ENCODE results near the gene MCM10. TPM values are rescaled to one million over a fixed set of nuclear protein-coding genes. Genes with fewer than 3 reads are reported as not detected.

The MCM10 gene
- total RNA-seq, 2 donors from 2014 or later: 0.27 TPM; not detected in 1

DNA sequence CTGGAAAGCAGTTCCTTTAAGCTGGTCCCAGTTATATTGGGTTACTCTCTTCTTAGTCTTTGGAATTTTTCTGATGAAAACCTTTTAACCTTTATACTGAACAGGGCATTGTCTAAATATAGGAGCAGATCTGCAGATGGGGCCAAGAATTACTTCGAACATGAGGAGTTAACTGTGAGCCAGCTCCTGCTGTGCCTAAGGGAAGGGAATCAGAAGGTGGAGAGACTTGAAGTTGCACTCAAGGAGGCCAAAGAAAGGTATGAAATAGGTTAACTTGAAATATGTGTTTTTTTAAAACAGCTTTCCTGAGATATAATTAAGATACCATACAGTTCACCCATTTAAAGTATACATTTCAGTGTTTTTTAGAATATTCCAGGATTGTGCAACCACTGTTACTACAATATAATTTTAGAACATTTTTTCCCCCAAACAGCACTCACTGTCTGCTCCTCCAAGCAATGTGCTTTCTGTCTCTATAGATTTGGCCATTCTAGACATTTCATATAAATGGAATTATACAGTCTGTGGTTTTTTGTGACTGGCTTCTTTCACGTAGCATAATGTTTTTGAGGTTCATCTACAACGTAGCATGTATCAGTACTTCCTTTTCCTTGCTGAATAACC lies 42.5 kb upstream of the MCM10 start:
- TF ChIP-seq, protein P1, sequence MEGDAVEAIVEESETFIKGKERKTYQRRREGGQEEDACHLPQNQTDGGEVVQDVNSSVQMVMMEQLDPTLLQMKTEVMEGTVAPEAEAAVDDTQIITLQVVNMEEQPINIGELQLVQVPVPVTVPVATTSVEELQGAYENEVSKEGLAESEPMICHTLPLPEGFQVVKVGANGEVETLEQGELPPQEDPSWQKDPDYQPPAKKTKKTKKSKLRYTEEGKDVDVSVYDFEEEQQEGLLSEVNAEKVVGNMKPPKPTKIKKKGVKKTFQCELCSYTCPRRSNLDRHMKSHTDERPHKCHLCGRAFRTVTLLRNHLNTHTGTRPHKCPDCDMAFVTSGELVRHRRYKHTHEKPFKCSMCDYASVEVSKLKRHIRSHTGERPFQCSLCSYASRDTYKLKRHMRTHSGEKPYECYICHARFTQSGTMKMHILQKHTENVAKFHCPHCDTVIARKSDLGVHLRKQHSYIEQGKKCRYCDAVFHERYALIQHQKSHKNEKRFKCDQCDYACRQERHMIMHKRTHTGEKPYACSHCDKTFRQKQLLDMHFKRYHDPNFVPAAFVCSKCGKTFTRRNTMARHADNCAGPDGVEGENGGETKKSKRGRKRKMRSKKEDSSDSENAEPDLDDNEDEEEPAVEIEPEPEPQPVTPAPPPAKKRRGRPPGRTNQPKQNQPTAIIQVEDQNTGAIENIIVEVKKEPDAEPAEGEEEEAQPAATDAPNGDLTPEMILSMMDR (IDR thresholded peaks at IDR 0.05): no peak
- ATAC-seq (ENCODE audit: insufficient number of reproducible peaks, low FRiP score, low read depth): no peak
- no peak overlapping the region for H3K27ac ChIP-seq

DNA sequence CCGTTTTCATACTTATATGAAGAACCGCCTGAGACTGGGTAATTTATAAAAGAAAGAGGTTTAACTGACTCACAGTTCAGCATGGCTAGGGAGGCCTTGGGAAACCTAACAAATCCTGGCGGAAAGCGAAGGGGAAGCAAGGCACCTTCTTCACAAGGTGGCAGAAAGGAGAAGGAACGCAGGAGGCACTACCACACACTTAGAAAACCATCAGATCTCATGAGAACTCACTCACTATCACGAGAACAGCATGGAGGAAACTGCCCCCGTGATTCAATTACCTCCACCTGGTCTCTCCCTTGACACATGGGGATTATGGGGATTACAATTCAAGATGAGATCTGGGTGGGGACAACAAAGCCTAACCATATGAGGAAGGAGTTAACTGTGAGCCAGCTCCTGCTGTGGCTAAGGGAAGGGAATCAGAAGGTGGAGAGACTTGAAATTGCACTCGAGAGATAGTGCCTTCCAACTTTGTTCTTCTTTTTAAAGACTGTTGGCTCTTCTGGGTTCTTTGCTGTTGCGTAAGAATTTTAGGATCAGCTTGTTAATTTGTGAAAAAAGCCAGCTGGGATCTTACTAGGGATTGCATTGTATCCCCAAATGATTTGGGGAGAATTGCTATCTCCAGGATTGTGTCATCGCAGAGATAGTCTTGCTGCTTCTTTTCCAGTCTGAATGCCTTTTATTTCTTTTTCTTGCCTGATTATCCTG lies 40.4 kb upstream of the MCM10 start:
- Histone ChIP-seq H3K9me3 (no peaks in the 10 kb centered on the region), H3K27me3 (replicated peaks; ENCODE audit: insufficient read depth) (no peaks in the 10 kb centered on the region), H3K4me3 (no peak overlapping the region), H3K36me3 (peaks cover 59% of the 10 kb centered on the region), H3K27ac (no peak overlapping the region), H3K4me1 (ENCODE audit: control insufficient read depth in 1 of 2, low read depth in 2 of 2) (peaks cover 0 to 3% of the 10 kb centered on the region in 2 donors)
- TF ChIP-seq, protein P1 (IDR thresholded peaks at IDR 0.05): no peak
- ATAC-seq (ENCODE audit: insufficient number of reproducible peaks, low FRiP score, low read depth): no peak
- no peak for DNase-seq (ENCODE audit: low spot score)

More for the DNA sequence above, 42.5 kb upstream of the MCM10 start:
- no peak for DNase-seq (ENCODE audit: low spot score)
- no peaks in the 10 kb centered on the region for H3K9me3 ChIP-seq
- H3K36me3 ChIP-seq: peaks cover 54% of the 10 kb centered on the region
- H3K4me1 ChIP-seq (ENCODE audit: control insufficient read depth in 1 of 2, low read depth in 2 of 2): peaks cover 0 to 3% of the 10 kb centered on the region in 2 donors
- no peaks in the 10 kb centered on the region for H3K27me3 ChIP-seq (replicated peaks; ENCODE audit: insufficient read depth)
- no peak overlapping the region for H3K4me3 ChIP-seq

DNA sequence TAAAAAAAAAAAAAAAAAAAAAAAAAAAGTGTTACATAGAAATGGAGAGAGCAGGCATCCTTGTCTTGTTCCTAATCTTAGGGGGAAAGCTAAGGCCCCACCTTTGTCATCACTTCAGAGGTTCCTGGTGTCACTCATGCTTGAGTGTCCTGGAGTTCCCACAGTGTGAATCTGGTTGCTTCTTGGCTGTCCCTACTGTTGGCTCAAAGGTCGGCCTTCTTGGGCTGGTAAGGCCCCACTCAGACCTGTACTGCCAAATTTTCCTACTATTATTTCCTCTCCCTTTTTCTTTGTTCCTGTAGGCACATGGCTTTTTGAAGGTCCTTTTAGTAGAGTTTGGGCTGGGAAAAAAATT lies 39.9 kb upstream of the MCM10 start:
- DNase-seq (ENCODE audit: low spot score) (no peak), ATAC-seq (ENCODE audit: insufficient number of reproducible peaks, low FRiP score, low read depth) (no peak)
- H3K27ac ChIP-seq: no peak overlapping the region

DNA sequence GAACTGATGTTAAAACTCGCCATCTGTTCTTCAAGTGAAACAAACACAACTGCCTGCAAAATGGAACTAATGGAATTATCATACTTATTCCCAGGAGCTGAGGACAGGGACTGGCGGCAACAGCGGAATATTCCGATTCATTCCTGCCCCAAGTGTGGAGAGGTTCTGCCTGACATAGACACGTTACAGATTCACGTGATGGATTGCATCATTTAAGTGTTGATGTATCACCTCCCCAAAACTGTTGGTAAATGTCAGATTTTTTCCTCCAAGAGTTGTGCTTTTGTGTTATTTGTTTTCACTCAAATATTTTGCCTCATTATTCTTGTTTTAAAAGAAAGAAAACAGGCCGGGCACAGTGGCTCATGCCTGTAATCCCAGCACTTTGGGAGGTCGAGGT lies 24.7 kb upstream of the MCM10 start:
- TF ChIP-seq, protein P1 (IDR thresholded peaks at IDR 0.05): no peak
- no peak overlapping the region for H3K4me3 ChIP-seq
- no peaks in the 10 kb centered on the region for H3K4me1 ChIP-seq (ENCODE audit: control insufficient read depth in 1 of 2, low read depth in 2 of 2)
- no peaks in the 10 kb centered on the region for H3K27me3 ChIP-seq (replicated peaks; ENCODE audit: insufficient read depth)
- no peak for ATAC-seq (ENCODE audit: insufficient number of reproducible peaks, low FRiP score, low read depth)
- H3K9me3 ChIP-seq: no peaks in the 10 kb centered on the region
- no peak overlapping the region for H3K27ac ChIP-seq
- DNase-seq (ENCODE audit: low spot score): no peak
- peaks cover 61% of the 10 kb centered on the region for H3K36me3 ChIP-seq

More for the DNA sequence above, 39.9 kb upstream of the MCM10 start:
- peaks cover 56% of the 10 kb centered on the region for H3K36me3 ChIP-seq
- peaks cover 0 to 3% of the 10 kb centered on the region in 2 donors for H3K4me1 ChIP-seq (ENCODE audit: control insufficient read depth in 1 of 2, low read depth in 2 of 2)
- TF ChIP-seq, protein P1 (IDR thresholded peaks at IDR 0.05): no peak
- no peaks in the 10 kb centered on the region for H3K27me3 ChIP-seq (replicated peaks; ENCODE audit: insufficient read depth)
- H3K4me3 ChIP-seq: no peak overlapping the region
- H3K9me3 ChIP-seq: no peaks in the 10 kb centered on the region

DNA sequence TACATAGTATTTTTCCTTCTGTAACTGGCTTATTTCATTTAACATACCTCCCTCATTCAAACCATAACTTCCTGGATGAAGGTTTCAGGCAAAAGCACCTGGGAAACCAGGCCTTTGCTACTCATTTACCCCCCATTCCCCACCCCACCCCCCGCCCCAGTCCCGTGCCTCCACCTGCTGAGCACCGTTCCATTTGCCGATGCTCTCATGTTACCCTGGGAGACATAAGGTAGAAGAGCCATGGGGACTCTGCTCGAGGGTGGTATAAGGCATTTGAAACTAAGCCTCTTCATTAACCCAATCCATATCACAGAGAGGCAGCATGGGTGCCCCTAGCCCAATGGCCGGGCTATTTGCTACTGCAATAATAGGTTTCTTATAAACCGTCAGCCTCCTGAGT lies 22.2 kb upstream of the MCM10 start:
- H3K36me3 ChIP-seq: peaks cover 37% of the 10 kb centered on the region
- no peaks in the 10 kb centered on the region for H3K4me1 ChIP-seq (ENCODE audit: control insufficient read depth in 1 of 2, low read depth in 2 of 2)
- no peaks in the 10 kb centered on the region for H3K27me3 ChIP-seq (replicated peaks; ENCODE audit: insufficient read depth)
- H3K27ac ChIP-seq: no peak overlapping the region
- TF ChIP-seq, protein P1 (IDR thresholded peaks at IDR 0.05): no peak
- H3K4me3 ChIP-seq: no peak overlapping the region
- DNase-seq (ENCODE audit: low spot score) (no peak), ATAC-seq (ENCODE audit: insufficient number of reproducible peaks, low FRiP score, low read depth) (no peak)
- H3K9me3 ChIP-seq: no peaks in the 10 kb centered on the region
